Ectodermal cell (in vitro differentiated cells): ENCODE measurements around the gene MTUS2.

Source experiments
- H3K27ac ChIP-seq: 2 replicates; pipeline ENCODE4 v1.7.0; 2013; ENCODE audit warnings: mild to moderate bottlenecking, low read depth, low read length; ENCODE audit not compliant: insufficient read depth, poor library complexity, severe bottlenecking
- H3K27me3 ChIP-seq: 2 replicates; pipeline ENCODE4 v1.7.0; 2013; ENCODE audit warnings: mild to moderate bottlenecking, low read length; ENCODE audit not compliant: insufficient read depth, control insufficient read depth, poor library complexity, severe bottlenecking
- H3K36me3 ChIP-seq: one replicate; pipeline ENCODE4 v1.7.0; 2013; ENCODE audit warnings: low read length; ENCODE audit not compliant: control insufficient read depth, insufficient read depth
- H3K4me1 ChIP-seq: one replicate; pipeline ENCODE4 v1.7.0; 2013; ENCODE audit warnings: low read length; ENCODE audit not compliant: control insufficient read depth, insufficient read depth
- H3K4me3 ChIP-seq: 2 replicates; pipeline ENCODE4 v1.7.0; 2013; ENCODE audit warnings: low read depth, low read length, control low read depth; ENCODE audit not compliant: insufficient read depth
- H3K9me3 ChIP-seq: 2 replicates; pipeline ENCODE4 v1.7.0; 2013; ENCODE audit warnings: mild to moderate bottlenecking, low read length, moderate library complexity; ENCODE audit not compliant: control insufficient read depth
- WGBS, 2 experiments: methylation state at CpG; one replicate each; pipeline ENCODE4 v1.1.7; 2013; ENCODE audit warnings: missing lambda C conversion rate in 2 of 2; 5-methylcytosine and 5-hydroxymethylcytosine counted together

MTUS2 gene

DNA sequence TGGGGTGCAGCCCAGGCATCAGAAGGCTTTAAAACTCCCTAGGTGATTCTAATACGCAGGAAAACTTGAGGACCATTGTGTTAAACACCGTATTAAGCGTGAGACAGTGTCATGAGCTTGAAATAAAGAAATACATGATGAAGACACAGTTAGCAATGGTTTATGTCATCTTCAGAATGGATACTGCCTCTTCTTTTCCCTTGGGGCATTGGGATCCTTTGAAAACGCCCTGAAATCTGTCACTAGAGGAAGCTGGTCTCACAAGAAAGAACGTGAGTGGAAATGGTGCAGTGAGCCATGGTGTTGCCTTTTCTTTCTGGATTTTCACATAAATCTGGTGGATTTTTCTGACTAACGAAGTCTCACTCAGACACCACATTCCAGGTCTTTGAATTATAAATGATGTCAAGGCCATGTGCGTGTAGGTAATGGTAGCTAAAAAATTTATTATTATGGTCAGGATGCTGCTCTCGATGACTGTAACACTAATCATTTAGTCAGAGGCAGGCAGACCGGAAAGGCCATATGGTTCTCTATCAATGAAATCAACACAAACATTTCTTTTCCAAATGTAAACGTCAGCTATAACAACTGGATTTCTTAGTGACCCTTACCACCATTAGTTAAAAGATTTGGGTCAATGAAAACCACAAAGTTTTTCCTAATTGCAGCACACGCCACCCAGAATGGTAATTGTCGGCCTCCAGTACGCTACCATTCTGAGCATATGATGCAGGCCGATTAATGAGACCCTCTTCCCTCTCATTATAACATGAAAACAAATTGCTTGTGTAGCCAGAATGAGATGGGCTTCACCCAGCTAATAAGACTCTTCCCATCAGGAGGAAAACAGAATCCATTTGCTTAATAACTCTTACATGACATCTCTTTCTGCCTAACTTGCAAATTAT, 669.8 kb downstream of the MTUS2 start:
- H3K27ac ChIP-seq: no peak overlapping the region
- H3K4me1 ChIP-seq: peaks cover 8% of the 10 kb centered on the region
- H3K36me3 ChIP-seq: no peaks in the 10 kb centered on the region
- WGBS, 2 experiments: 87% methylated on average over 14 of the region's 14 CpGs
- no peak overlapping the region for H3K4me3 ChIP-seq
- no peaks in the 10 kb centered on the region for H3K9me3 ChIP-seq
- H3K27me3 ChIP-seq: no peaks in the 10 kb centered on the region

DNA sequence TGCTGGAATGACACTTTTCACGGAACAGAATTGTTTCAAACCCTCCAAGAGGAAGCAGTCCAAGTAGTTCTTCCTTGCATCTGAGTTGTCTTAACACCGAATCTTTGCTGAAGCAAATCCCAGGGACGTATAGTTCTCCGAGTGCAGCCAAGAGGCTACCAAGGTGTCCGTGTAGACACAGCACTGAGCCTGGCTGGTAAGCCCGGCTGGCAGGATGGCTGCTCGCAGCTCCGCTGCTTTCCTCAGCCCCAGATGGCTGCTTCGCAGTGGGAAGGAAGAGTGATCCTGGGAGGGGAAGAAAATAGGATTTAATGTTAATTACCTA, 670.4 kb downstream of the MTUS2 start:
- 93 to 94% methylated on average over 9 of the region's 9 CpGs for WGBS, 2 experiments
- H3K9me3 ChIP-seq: no peaks in the 10 kb centered on the region
- no peaks in the 10 kb centered on the region for H3K27me3 ChIP-seq
- H3K27ac ChIP-seq: no peak overlapping the region
- H3K4me3 ChIP-seq: no peak overlapping the region
- H3K4me1 ChIP-seq: peaks cover 5% of the 10 kb centered on the region
- H3K36me3 ChIP-seq: no peaks in the 10 kb centered on the region

DNA sequence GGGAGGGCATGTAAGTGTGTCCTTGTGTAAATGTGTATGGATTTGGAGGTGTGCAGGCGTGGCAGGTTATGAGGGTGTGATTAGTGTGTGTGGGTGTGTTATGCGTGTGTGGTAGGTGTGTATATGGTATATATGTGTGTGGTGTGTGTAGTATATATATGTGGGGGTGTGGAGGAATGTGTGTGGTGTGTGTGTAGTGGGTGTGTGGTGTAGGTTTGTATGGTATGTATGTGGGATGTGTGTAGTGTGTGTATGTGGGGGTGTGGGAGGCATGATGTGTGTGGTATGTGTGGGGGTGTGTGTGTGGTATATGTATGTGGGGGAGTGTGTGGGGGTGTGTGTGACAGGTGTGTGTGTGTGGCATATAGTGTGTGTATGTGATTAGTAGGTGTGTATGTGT, 671.1 kb downstream of the MTUS2 start:
- H3K9me3 ChIP-seq: no peaks in the 10 kb centered on the region
- peaks cover 5% of the 10 kb centered on the region for H3K4me1 ChIP-seq
- H3K27me3 ChIP-seq: no peaks in the 10 kb centered on the region
- H3K4me3 ChIP-seq: no peak overlapping the region
- no peaks in the 10 kb centered on the region for H3K36me3 ChIP-seq
- 48 to 49% methylated on average over 2 of the region's 2 CpGs for WGBS, 2 experiments
- no peak overlapping the region for H3K27ac ChIP-seq

DNA sequence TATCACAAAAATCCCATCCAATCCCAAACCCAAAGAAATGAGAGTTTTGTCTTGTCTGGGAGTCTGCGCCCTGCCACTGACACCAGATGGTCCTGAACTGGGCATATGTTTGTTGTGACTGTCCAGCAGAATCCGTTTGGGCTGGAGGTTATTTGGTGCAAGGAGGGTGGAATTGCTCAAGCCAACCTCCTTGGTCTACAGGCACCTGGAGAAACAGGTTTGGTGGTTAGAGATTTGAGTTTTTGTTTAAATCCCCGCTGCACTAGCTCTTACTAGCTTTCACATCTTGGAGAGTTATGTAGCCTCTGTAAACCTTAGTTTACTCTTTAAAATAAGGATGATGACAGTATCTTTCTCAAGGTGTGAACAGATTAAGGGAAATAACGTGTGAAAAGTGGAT, 673.7 kb downstream of the MTUS2 start:
- H3K27ac ChIP-seq: no peak overlapping the region
- H3K4me3 ChIP-seq: no peak overlapping the region
- no peaks in the 10 kb centered on the region for H3K9me3 ChIP-seq
- no peaks in the 10 kb centered on the region for H3K27me3 ChIP-seq
- WGBS, 2 experiments: 79 to 85% methylated on average over 4 of the region's 4 CpGs
- H3K36me3 ChIP-seq: no peaks in the 10 kb centered on the region
- peaks cover 19% of the 10 kb centered on the region for H3K4me1 ChIP-seq

DNA sequence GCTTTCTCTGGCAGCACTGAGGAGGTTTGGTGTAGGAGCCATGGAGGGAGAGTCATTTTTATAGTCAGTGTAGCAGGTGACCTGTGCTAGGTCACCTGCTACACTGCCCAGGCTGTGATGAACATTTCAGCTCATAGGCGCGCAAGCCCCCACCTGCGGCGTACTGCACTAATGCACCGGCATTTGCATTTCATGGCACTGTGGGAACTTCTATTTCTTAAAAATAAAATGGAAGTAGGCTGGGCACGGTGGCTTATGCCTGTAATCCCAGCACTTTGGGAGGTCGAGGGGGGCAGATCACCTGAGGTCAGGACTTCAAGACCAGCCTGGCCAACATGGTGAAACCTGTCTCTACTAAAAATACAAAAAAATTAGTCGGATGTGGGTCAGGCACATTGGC, 674.4 kb downstream of the MTUS2 start:
- Histone ChIP-seq H3K27ac (no peak overlapping the region), H3K9me3 (no peaks in the 10 kb centered on the region), H3K36me3 (no peaks in the 10 kb centered on the region), H3K27me3 (no peaks in the 10 kb centered on the region), H3K4me3 (no peak overlapping the region), H3K4me1 (peaks cover 23% of the 10 kb centered on the region)
- WGBS, 2 experiments: 89 to 95% methylated on average over 8 of the region's 8 CpGs

DNA sequence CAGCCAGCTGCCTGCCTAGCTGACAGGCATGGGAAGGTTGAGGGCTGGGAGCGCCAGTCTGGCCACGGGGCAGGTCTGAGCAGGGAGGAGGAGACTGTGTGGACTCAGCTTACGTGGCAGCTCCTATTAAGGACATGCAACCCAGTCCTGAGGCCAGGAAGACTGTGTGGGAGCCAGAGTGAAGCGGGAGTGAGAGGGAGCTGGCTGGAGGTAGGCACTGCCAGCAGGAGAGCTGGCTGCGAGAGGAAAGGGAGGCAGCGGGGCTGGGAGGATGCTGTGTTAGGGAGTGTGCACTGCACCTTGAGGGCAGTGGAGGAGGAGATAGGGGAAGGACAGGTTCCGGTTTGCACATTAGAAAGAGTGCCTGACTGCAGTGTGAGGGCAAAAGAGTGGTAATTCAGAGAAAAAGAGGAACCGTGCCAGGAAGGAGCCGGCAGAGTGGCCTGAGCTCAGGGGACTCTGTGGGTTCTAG, 676.1 kb downstream of the MTUS2 start:
- no peaks in the 10 kb centered on the region for H3K36me3 ChIP-seq
- H3K9me3 ChIP-seq: no peaks in the 10 kb centered on the region
- H3K4me3 ChIP-seq: no peak overlapping the region
- H3K4me1 ChIP-seq: peaks cover 23% of the 10 kb centered on the region
- no peaks in the 10 kb centered on the region for H3K27me3 ChIP-seq
- no peak overlapping the region for H3K27ac ChIP-seq
- 91% methylated on average over 9 of the region's 9 CpGs for WGBS, 2 experiments

DNA sequence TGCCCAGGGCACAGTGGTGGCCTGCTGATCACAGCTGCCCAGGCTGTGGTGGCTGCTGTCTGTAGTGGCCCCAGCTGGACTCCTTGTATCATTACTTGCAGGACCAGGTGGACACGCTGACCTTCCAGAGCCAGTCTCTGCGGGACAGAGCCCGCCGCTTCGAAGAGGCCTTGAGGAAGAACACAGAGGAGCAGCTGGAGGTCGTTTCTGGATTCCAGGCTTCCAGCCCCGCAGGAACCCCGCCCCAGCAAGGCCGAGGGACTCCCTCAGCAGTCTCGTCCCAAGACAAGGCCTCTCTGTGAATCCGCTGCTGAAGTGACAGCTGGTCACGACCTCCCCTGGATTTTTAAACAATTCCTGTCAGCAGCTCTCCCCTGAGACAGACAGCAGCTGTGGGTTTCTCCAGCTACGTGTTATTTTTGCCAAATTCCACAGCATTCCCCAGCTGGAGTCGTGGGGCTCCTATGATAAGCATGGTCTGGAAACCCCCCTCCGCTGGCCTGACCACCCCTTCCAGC, 677.1 kb downstream of the MTUS2 start:
- Histone ChIP-seq H3K27ac (peak overlapping the region; percentile 27), H3K4me1 (peaks cover 23% of the 10 kb centered on the region), H3K9me3 (no peaks in the 10 kb centered on the region), H3K36me3 (no peaks in the 10 kb centered on the region), H3K4me3 (no peak overlapping the region), H3K27me3 (no peaks in the 10 kb centered on the region)
- 12 to 21% methylated on average over 15 of the region's 15 CpGs for WGBS, 2 experiments

DNA sequence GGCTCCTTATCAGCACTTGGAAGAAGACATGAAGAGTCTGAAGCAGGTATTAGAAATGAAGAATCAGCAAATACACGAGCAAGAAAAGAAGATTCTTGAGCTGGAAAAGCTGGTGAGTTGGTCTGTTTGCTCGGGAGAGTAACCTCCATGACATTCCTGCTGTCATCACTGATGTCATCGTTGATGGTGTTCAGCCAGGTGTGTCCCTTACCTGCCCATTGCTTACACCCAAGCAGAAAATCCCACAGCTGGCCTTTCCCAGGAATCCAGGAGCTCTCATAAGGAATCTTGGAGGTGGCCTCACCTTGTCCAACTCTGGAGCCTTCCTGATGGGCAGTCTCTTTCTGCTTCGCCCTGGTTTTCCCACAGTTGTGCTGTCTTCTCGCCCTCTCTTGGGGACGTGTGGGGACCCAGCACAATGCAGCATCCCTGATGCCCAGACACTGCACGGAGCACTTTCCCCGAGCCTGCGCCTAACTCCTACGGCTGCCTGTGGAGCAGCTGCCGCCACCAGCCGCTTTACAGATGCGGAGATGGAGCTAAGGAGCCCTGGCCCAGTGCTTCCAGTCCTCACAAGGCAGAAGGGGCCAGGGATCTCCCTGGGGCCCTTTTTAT, 678.4 kb downstream of the MTUS2 start:
- 90 to 93% methylated on average over 13 of the region's 13 CpGs for WGBS, 2 experiments
- H3K4me3 ChIP-seq: no peak overlapping the region

DNA sequence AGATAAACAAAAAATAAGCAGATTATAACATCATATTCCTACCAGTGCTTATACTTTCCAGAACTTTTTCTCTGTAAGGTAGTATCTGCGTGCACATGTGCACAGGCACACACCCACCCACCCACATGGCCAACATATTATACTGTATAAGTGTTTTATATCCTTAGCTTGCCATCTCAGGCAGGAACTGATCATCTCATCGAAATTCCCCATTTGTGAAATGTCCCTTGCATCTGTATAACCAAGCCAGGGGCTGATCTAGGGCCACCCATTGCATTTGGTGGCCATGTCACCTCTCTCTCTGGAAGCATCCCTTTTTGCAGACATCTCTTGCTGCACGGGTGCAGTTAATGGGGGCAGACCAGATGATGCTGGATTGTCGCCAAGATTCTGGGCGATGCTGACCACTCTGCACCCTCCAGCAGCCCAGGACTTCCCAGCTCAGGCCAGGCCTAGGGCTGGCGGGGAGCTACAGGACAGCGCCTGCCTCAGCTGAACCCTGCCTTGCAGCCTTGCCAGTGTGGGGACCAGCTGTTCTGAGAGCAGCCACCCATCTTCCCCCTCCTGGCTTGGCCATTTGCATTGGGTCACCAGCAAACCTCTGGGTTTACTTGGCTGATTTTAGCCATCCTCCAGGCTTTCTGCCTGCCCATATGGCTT, 679.5 kb downstream of the MTUS2 start:
- 92 to 95% methylated on average over 6 to 7 of the region's 7 CpGs for WGBS, 2 experiments

More for the DNA sequence above, 678.4 kb downstream of the MTUS2 start:
- Histone ChIP-seq H3K27me3 (no peaks in the 10 kb centered on the region), H3K27ac (no peak overlapping the region), H3K36me3 (no peaks in the 10 kb centered on the region), H3K9me3 (no peaks in the 10 kb centered on the region), H3K4me1 (peaks cover 23% of the 10 kb centered on the region)

DNA sequence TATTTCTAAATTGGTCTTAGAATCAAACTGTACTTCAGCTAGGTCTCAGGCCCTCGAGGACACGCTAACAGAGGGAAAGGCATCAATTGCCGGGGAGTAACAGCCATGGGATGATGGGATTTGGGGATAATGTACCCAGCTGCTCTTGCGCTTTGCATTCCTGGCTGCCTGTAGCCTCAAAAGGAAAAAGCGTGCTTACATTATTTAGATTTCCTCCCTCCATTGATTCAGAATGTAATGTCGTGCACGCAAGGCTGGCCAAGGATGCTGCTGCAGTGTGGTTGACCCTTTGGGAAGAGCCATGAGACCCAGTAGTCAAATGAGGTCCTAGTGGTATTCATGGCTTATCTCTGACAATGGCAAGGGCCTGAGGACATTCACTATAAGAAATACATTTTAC, 680.2 kb downstream of the MTUS2 start:
- H3K27me3 ChIP-seq: no peaks in the 10 kb centered on the region
- H3K4me3 ChIP-seq: no peak overlapping the region
- H3K9me3 ChIP-seq: no peaks in the 10 kb centered on the region
- WGBS, 2 experiments: 90 to 94% methylated on average over 7 of the region's 7 CpGs
- no peak overlapping the region for H3K27ac ChIP-seq
- peaks cover 17% of the 10 kb centered on the region for H3K4me1 ChIP-seq
- no peaks in the 10 kb centered on the region for H3K36me3 ChIP-seq

More for the DNA sequence above, 679.5 kb downstream of the MTUS2 start:
- Histone ChIP-seq H3K9me3 (no peaks in the 10 kb centered on the region), H3K4me1 (peaks cover 17% of the 10 kb centered on the region), H3K27me3 (no peaks in the 10 kb centered on the region), H3K36me3 (no peaks in the 10 kb centered on the region), H3K27ac (no peak overlapping the region), H3K4me3 (no peak overlapping the region)
